GM12878 (cell line): Measurements from ENCODE around the gene SCARF1. TPM values are rescaled to one million over a fixed set of nuclear protein-coding genes. Genes with fewer than 3 reads are reported as not detected.

Experiments
- ATAC-seq: fragments of 200-7000 bp; cut with Tn5 transposase; 3 replicates; pipeline ENCODE4 v1.9.1; 2020; ENCODE audit warnings: mild to moderate bottlenecking, moderate library complexity
- BruUV-seq: library from RNA; stranded (reverse); fragments of 400-500 nt; replicated peaks from 2 replicates; lab custom pipeline; 2021; lab: Mats Ljungman, UMichigan
- CTCF ChIA-PET: fragments of 300-600 bp; sonication (Branson Sonifier 250); formaldehyde crosslinking; extraction: SDS; loops from one replicate; lab custom pipeline; 2021; ENCODE audit warnings: inconsistent platforms; lab: Yijun Ruan, JAX
- POLR2A ChIA-PET: fragments of 350-600 bp; formaldehyde crosslinking; extraction: SDS; loops from one replicate; lab custom pipeline; 2021; ENCODE audit warnings: inconsistent platforms; lab: Charles Lee
- RAD21 ChIA-PET: fragments of 300-600 bp; sonication (Branson Sonifier 250); formaldehyde crosslinking; loops from one replicate; lab custom pipeline; 2023; ENCODE audit warnings: antibody characterized with exemption; ENCODE audit not compliant: unreplicated experiment; lab: Charles Lee
- SMC1A ChIA-PET: fragments of 300-600 bp; sonication (Branson Sonifier 250); formaldehyde crosslinking; loops from one replicate; lab custom pipeline; 2023; ENCODE audit not compliant: unreplicated experiment, uncharacterized antibody; lab: Charles Lee
- DNase-seq: peaks from one replicate; pipeline ENCODE4 v3.0.0-alpha.2; 2011; ENCODE audit warnings: low read depth, low spot score
- FAIRE-seq: peaks from 3 replicates; lab custom pipeline; 2011; peaks lifted over from hg19 to GRCh38; lab: Jason Lieb, UNC
- H2AFZ ChIP-seq: 2 replicates; pipeline ENCODE4 v1.6.0; 2011; ENCODE audit warnings: low read depth, low read length, control low read depth; ENCODE audit not compliant: control insufficient read depth
- H3K27ac ChIP-seq: 2 replicates; pipeline ENCODE4 v1.5.1; 2011; ENCODE audit warnings: control low read depth; ENCODE audit not compliant: control insufficient read depth, insufficient read depth
- H3K27me3 ChIP-seq, 2 experiments: replicated peaks in 1 of 2; 2 replicates each; pipeline versions ENCODE4 v1.6.0 to v1.6.1; 2011; ENCODE audit warnings: low read length in 1 of 2; ENCODE audit not compliant: control insufficient read depth in 2 of 2, insufficient read depth in 2 of 2
- H3K36me3 ChIP-seq, 2 experiments: 2 replicates each; pipeline ENCODE4 v1.5.1; 2011; ENCODE audit warnings: low read length in 1 of 2; ENCODE audit not compliant: control insufficient read depth in 2 of 2, insufficient read depth in 2 of 2
- H3K4me1 ChIP-seq: 2 replicates; pipeline ENCODE4 v1.6.1; 2011; ENCODE audit warnings: mild to moderate bottlenecking, low read length, moderate library complexity, mixed read lengths; ENCODE audit not compliant: control insufficient read depth, insufficient read depth
- H3K4me2 ChIP-seq: 2 replicates; pipeline ENCODE4 v1.6.0; 2011; ENCODE audit warnings: control low read depth; ENCODE audit not compliant: control insufficient read depth, insufficient read depth
- H3K4me3 ChIP-seq: fragments of 200-600 bp; sonication (generic); 2 replicates; pipeline ENCODE4 v1.5.1; 2016
- H3K79me2 ChIP-seq: 2 replicates; pipeline ENCODE4 v1.6.0; 2011; ENCODE audit warnings: low read length; ENCODE audit not compliant: control insufficient read depth, insufficient read depth
- H3K9ac ChIP-seq: 2 replicates; pipeline ENCODE4 v1.8.0; 2011; ENCODE audit warnings: low read length, control low read depth, mixed read lengths; ENCODE audit not compliant: control insufficient read depth, insufficient read depth
- H3K9me3 ChIP-seq: replicated peaks from 3 replicates; pipeline ENCODE4 v1.5.1; 2011; ENCODE audit warnings: mild to moderate bottlenecking, low read length; ENCODE audit not compliant: control insufficient read depth, insufficient read depth
- H4K20me1 ChIP-seq: 2 replicates; pipeline ENCODE4 v1.6.0; 2011; ENCODE audit not compliant: control insufficient read depth, insufficient read depth
- IKZF2 ChIP-seq, 2 experiments: fragments of 450-650 bp; IDR thresholded peaks; 2 replicates each; pipeline ENCODE4 v1.6.1; 2017; ENCODE audit warnings: mild to moderate bottlenecking in 2 of 2, moderate library complexity in 2 of 2
- NFYB ChIP-seq: IDR thresholded peaks from 2 replicates; pipeline ENCODE4 v1.6.1; 2011; ENCODE audit warnings: low read depth, mild to moderate bottlenecking, low read length, improper control_type of control experiment, moderate library complexity; ENCODE audit not compliant: insufficient read depth
- STAT1 ChIP-seq: fragments of 450-650 bp; conservative IDR thresholded peaks from 2 replicates; pipeline ENCODE4 v1.6.1; 2014; ENCODE audit warnings: antibody characterized with exemption, mild to moderate bottlenecking
- WGBS: methylation state at CpG from one replicate; pipeline ENCODE4 v1.1.6; 2016; ENCODE audit warnings: low lambda C conversion rate; ENCODE audit not compliant: insufficient replicate concordance, insufficient coverage; ENCODE audit errors: missing lambda C conversion rate; 5-methylcytosine and 5-hydroxymethylcytosine counted together
- in situ Hi-C: fragments of 300-500 bp; cut with MboI; formaldehyde crosslinking; loops from 9 replicates; pipeline ENCODE4 v1.14.3; 2018; ENCODE audit warnings: mixed read lengths
- intact Hi-C: fragments of 100-400 bp; cut with micrococcal nuclease; formaldehyde crosslinking; loops from one replicate; pipeline ENCODE4 v1.14.2; 2022; ENCODE audit not compliant: unreplicated experiment
- polyA plus RNA-seq, 11 experiments: library from polyadenylated mRNA; depleted of rRNA in 4 of 11; unstranded in 6 of 11; stranded (reverse) in 5 of 11; fragments of >200 nt; fragmentation: Nextera tagmentation in 4 of 11; fragmentation: Illumina TruSeq in 1 of 11; extraction: Ambion mirVana in 4 of 11; extraction: Trizol in 1 of 11; gene quantifications; 1 replicate in 1 of 11; 2 replicates in 10 of 11; pipeline versions ENCODE4 v1.2.1 to v1.2.3, GENCODE V29; 2011 to 2016; ENCODE audit warnings: inconsistent platforms in 2 of 11, missing spikeins in 2 of 11, low read depth in 1 of 11
- total RNA-seq, 4 experiments: library from RNA; depleted of rRNA in 3 of 4; stranded (reverse); fragments of >200 nt in 3 of 4; fragmentation: Illumina TruSeq in 1 of 4; extraction: Trizol in 1 of 4; gene quantifications; 2 replicates each; pipeline versions ENCODE4 v1.2.1 to v1.2.3, GENCODE V29; 2013 to 2021
- TF ChIP-seq, protein P1 (sequence below): fragments of 450-650 bp; formaldehyde crosslinking; IDR thresholded peaks from 2 replicates; pipeline ENCODE4 v1.5.0; 2022; ENCODE audit warnings: mild to moderate bottlenecking, missing genetic modification characterization

Gene SCARF1
- total and polyA plus RNA-seq, 10 of the 15 experiments (the other 5 are each of a cell fraction or from before 2014, with no cell fraction given) = 0.10 to 1.7 (median 0.43) TPM

DNA sequence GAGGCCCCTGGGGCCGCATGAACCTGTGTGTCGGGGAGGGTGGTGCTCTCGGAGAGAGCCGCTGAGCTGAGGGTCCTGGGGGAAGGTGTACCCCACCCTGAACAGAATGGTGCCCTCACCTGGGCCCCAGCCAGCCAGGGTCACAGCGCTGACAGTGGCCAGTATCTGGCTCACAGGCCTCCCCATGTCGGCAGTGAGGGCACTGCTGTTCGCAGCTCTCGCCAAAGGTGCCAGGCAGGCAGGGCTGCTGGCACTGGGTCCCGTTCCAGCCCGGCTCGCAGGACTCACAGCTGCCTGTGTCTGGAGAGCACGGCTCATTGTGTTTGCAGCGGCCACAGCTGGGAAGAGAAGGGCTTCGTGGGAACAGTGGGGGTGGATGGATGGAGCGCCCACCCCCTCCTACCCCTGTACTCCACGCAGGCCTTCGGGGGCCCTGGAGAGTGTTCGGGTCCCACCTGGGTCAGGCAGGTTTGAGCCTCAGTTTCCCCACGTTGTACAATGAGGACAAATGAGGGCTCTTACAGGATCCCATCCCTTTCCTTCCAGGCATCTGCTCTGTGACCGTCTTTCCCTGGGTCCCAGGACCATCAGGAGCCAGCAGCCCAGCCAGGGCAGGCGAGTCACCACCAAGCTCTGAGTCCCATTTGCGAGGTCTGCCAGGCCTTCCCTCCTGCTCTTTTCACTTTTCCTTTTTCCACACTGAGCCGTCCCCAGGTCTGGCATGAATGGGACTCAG is 5.0 kb downstream of the SCARF1 start:
- ATAC-seq (no peak), DNase-seq (no peak), FAIRE-seq (no peak)
- no peak overlapping the region for H3K9ac ChIP-seq
- H3K4me1 ChIP-seq = peaks cover 21% of the 10 kb centered on the region
- RAD21 ChIA-PET = interaction anchor here (0.7 to 1.4 kb wide), 2 partner anchors 10 to 66 kb away, joined by 6 read pairs; no protein-coding TSS in a partner anchor
- no peak overlapping the region for H3K4me3 ChIP-seq
- no peaks in the 10 kb centered on the region for H3K36me3 ChIP-seq
- POLR2A ChIA-PET = interaction anchor here (1.0 kb wide), 1 partner anchor 33 kb away, joined by 3 read pairs; no protein-coding TSS in a partner anchor
- WGBS = 76% methylated on average over 23 of the region's 23 CpGs
- CTCF ChIA-PET = interaction anchor here (1.1 to 2.0 kb wide), 2 partner anchors 10 to 33 kb away, joined by 4 to 6 read pairs; no protein-coding TSS in a partner anchor
- H3K27ac ChIP-seq = no peak overlapping the region
- H3K4me2 ChIP-seq = no peak overlapping the region
- no TSS peak for BruUV-seq
- H2AFZ ChIP-seq = no peak overlapping the region
- in situ Hi-C loops = no loop called here
- no peaks in the 10 kb centered on the region for H3K9me3 ChIP-seq
- peaks cover 5% of the 10 kb centered on the region for H3K79me2 ChIP-seq
- SMC1A ChIA-PET = no interaction called here
- H4K20me1 ChIP-seq = no peaks in the 10 kb centered on the region
- intact Hi-C loops = loop anchor here (10.0 kb wide), 1 partner anchor 366 kb away; the partner anchor contains the start of genes BHLHA9 and TRARG1
- H3K27me3 ChIP-seq = no peaks in the 10 kb centered on the region
- TF ChIP-seq STAT1 = no peak
- TF ChIP-seq, protein P1, sequence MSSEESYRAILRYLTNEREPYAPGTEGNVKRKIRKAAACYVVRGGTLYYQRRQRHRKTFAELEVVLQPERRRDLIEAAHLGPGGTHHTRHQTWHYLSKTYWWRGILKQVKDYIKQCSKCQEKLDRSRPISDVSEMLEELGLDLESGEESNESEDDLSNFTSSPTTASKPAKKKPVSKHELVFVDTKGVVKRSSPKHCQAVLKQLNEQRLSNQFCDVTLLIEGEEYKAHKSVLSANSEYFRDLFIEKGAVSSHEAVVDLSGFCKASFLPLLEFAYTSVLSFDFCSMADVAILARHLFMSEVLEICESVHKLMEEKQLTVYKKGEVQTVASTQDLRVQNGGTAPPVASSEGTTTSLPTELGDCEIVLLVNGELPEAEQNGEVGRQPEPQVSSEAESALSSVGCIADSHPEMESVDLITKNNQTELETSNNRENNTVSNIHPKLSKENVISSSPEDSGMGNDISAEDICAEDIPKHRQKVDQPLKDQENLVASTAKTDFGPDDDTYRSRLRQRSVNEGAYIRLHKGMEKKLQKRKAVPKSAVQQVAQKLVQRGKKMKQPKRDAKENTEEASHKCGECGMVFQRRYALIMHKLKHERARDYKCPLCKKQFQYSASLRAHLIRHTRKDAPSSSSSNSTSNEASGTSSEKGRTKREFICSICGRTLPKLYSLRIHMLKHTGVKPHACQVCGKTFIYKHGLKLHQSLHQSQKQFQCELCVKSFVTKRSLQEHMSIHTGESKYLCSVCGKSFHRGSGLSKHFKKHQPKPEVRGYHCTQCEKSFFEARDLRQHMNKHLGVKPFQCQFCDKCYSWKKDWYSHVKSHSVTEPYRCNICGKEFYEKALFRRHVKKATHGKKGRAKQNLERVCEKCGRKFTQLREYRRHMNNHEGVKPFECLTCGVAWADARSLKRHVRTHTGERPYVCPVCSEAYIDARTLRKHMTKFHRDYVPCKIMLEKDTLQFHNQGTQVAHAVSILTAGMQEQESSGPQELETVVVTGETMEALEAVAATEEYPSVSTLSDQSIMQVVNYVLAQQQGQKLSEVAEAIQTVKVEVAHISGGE (CRISPR knock-in tag) = no peak
- TF ChIP-seq IKZF2 (IDR thresholded peaks at IDR 0.05) = no peak
- TF ChIP-seq NFYB = no peak
